HG03469 (cell line): ENCODE measurements around the gene NKIRAS1.
"Not testable (repeated sequence)": the region's sequence is repeated elsewhere in the genome, so short reads cannot be mapped to it uniquely, and the experiment has no call there.

Experiments used
- ATAC-seq: cut with Tn5 transposase; IDR thresholded peaks from one replicate; pipeline ENCODE4 v1.9.1; 2021; ENCODE audit warnings: mild to moderate bottlenecking, moderate library complexity, moderate number of reproducible peaks; ENCODE audit not compliant: unreplicated experiment

Gene NKIRAS1

GRCh38 chr3:23872330-23872729 lies 44.5 kb downstream of the NKIRAS1 start:
- no peak for ATAC-seq

- ATAC-seq, result not testable (repeated sequence)
These were observed 45.4 kb downstream of the NKIRAS1 start for GRCh38 chr3:23871361-23871760.

- not testable (repeated sequence) for ATAC-seq
These were observed 46.1 kb downstream of the NKIRAS1 start for GRCh38 chr3:23870663-23871043.

GRCh38 chr3:23869977-23870662 lies 46.7 kb downstream of the NKIRAS1 start:
- no peak for ATAC-seq

- no peak for ATAC-seq
These were observed 49.0 kb downstream of the NKIRAS1 start for GRCh38 chr3:23867838-23868237.

GRCh38 chr3:23867400-23867799 lies 49.4 kb downstream of the NKIRAS1 start:
- no peak for ATAC-seq

GRCh38 chr3:23865595-23866396 lies 51.0 kb downstream of the NKIRAS1 start:
- ATAC-seq, result peak; percentile 79

GRCh38 chr3:23864931-23865330 lies 51.9 kb downstream of the NKIRAS1 start:
- no peak for ATAC-seq

- no peak for ATAC-seq
These were observed 53.7 kb downstream of the NKIRAS1 start for GRCh38 chr3:23863060-23863459.

- no peak for ATAC-seq
These were observed 55.1 kb downstream of the NKIRAS1 start for GRCh38 chr3:23861689-23862088.

GRCh38 chr3:23859839-23860382 lies 56.9 kb downstream of the NKIRAS1 start:
- no peak for ATAC-seq

GRCh38 chr3:23859012-23859743 lies 57.6 kb downstream of the NKIRAS1 start:
- ATAC-seq, result no peak

GRCh38 chr3:23856286-23856685 lies 60.5 kb downstream of the NKIRAS1 start:
- ATAC-seq, result no peak

GRCh38 chr3:23849462-23849861 lies 67.3 kb downstream of the NKIRAS1 start:
- not testable (repeated sequence) for ATAC-seq

- ATAC-seq, result no peak
These were observed 71.2 kb downstream of the NKIRAS1 start for GRCh38 chr3:23845326-23846216.

- no peak for ATAC-seq
These were observed 72.9 kb downstream of the NKIRAS1 start for GRCh38 chr3:23843869-23844268.
